ENCODE measurements around the gene ABCC4.

ABCC4 gene

GRCh38 chr13:94992036-94992960 is 309.0 kb downstream of the ABCC4 start:
- DNase-seq (ENCODE audit: low read depth): no peak

GRCh38 chr13:94988654-94989053 is 312.6 kb downstream of the ABCC4 start:
- no peak for DNase-seq (ENCODE audit: low read depth)

- no peak for DNase-seq (ENCODE audit: low read depth)
These were observed 313.4 kb downstream of the ABCC4 start for GRCh38 chr13:94987869-94988268.

- no peak for DNase-seq (ENCODE audit: low read depth)
These were observed 314.2 kb downstream of the ABCC4 start for GRCh38 chr13:94987081-94987480.

GRCh38 chr13:94984958-94985357 is 316.3 kb downstream of the ABCC4 start:
- DNase-seq (ENCODE audit: low read depth): no peak

- no peak for DNase-seq (ENCODE audit: low read depth)
These were observed 322.7 kb downstream of the ABCC4 start for GRCh38 chr13:94978516-94978915.

GRCh38 chr13:94974015-94974951 is 327.0 kb downstream of the ABCC4 start:
- DNase-seq (ENCODE audit: low read depth): no peak

GRCh38 chr13:94972262-94972661 is 329.0 kb downstream of the ABCC4 start:
- DNase-seq (ENCODE audit: low read depth): no peak

All from iris pigment epithelial cell (primary cell).